Loucy (cell line): ENCODE results near the gene STK35.

Experiments used
- CTCF ChIP-seq: fragments of 200-600 bp; sonication (generic); conservative IDR thresholded peaks from 2 replicates; pipeline ENCODE4 v1.5.1; 2014; ENCODE audit warnings: mild to moderate bottlenecking, antibody characterized with exemption, low read length
- EZH2phosphoT487 ChIP-seq: fragments of 200-600 bp; IDR thresholded peaks from 2 replicates; pipeline ENCODE4 v1.6.1; 2018; ENCODE audit warnings: antibody characterized with exemption, mild to moderate bottlenecking, moderate library complexity, borderline replicate concordance

GRCh38 chr20:2195614-2196013, 94.0 kb downstream of the STK35 start:
- TF ChIP-seq EZH2phosphoT487, result no peak
- no peak for TF ChIP-seq CTCF
